RWPE1 (cell line): ENCODE results near the gene PTTG2.

Source experiments
- CTCF ChIA-PET: fragments of 350-600 bp; sonication (Branson Sonifier 250); formaldehyde crosslinking; extraction: SDS; loops from one replicate; lab custom pipeline; 2021; lab: Yijun Ruan, JAX
- POLR2A ChIA-PET: fragments of 400-600 bp; formaldehyde crosslinking; extraction: SDS; loops from one replicate; lab custom pipeline; 2020; ENCODE audit warnings: antibody characterized with exemption; ENCODE audit not compliant: low non-redundant PET; lab: Yijun Ruan, JAX
- DNase-seq: peaks from one replicate; pipeline ENCODE4 v3.0.0; 2012; ENCODE audit warnings: low spot score
- H3K27ac ChIP-seq: fragments of 450-650 bp; 2 replicates; pipeline ENCODE4 v1.5.1; 2017
- CTCF ChIP-seq: fragments of 450-650 bp; conservative IDR thresholded peaks from 2 replicates; pipeline ENCODE4 v1.5.1; 2017; ENCODE audit warnings: low read depth, mild to moderate bottlenecking

Gene PTTG2

GRCh38 chr4:38009949-38010348 is 49.8 kb downstream of the PTTG2 start:
- POLR2A ChIA-PET = no interaction called here

More at GRCh38 chr4:38009949-38010348, 49.8 kb downstream of the PTTG2 start:
- CTCF ChIA-PET = no interaction called here
- no peak for DNase-seq
- TF ChIP-seq CTCF = no peak
- no peak overlapping the region for H3K27ac ChIP-seq
